ENCODE results near the gene MPRIP.

Gene MPRIP

GRCh38 chr17:17018612-17019429 is 23.4 kb upstream of the MPRIP start:
- TF ChIP-seq CREB5 (CRISPR knock-in tag; IDR thresholded peaks at IDR 0.05; ENCODE audit: low read depth), result no peak
- TF ChIP-seq GLIS3 (CRISPR knock-in tag; IDR thresholded peaks at IDR 0.05), result no peak
- no peak for TF ChIP-seq CSRNP3 (CRISPR knock-in tag; IDR thresholded peaks at IDR 0.05)
- no peak for TF ChIP-seq ISL1 (CRISPR knock-in tag; IDR thresholded peaks at IDR 0.05)
- no peak for TF ChIP-seq PATZ1 (CRISPR knock-in tag; IDR thresholded peaks at IDR 0.05; ENCODE audit: borderline replicate concordance)
- TF ChIP-seq TCF4 (CRISPR knock-in tag; IDR thresholded peaks at IDR 0.05; ENCODE audit: borderline replicate concordance), result no peak
- TF ChIP-seq OSR1 (CRISPR knock-in tag; IDR thresholded peaks at IDR 0.05), result no peak
- no peak for TF ChIP-seq ZNF565 (CRISPR knock-in tag; conservative IDR thresholded peaks at IDR 0.05; ENCODE audit: low read depth)
- TF ChIP-seq ESRRG (CRISPR knock-in tag; IDR thresholded peaks at IDR 0.05), result no peak
- TF ChIP-seq CSDC2 (CRISPR knock-in tag; IDR thresholded peaks at IDR 0.05), result no peak
- no peak for TF ChIP-seq ZFP3 (CRISPR knock-in tag; IDR thresholded peaks at IDR 0.05)
- no peak for TF ChIP-seq BACH2 (CRISPR knock-in tag; IDR thresholded peaks at IDR 0.05; ENCODE audit: borderline replicate concordance)
- no peak for TF ChIP-seq ZC3H10 (CRISPR knock-in tag; IDR thresholded peaks at IDR 0.05)
- TF ChIP-seq ARNTL (CRISPR knock-in tag; IDR thresholded peaks at IDR 0.05; ENCODE audit: borderline replicate concordance, low read depth), result no peak
- TF ChIP-seq POU6F1 (CRISPR knock-in tag; IDR thresholded peaks at IDR 0.05; ENCODE audit: borderline replicate concordance, low read depth), result no peak
- no peak for ATAC-seq

GRCh38 chr17:17019430-17019762 is 22.9 kb upstream of the MPRIP start:
- TF ChIP-seq ARNTL (CRISPR knock-in tag; IDR thresholded peaks at IDR 0.05; ENCODE audit: borderline replicate concordance, low read depth) (no peak), ZNF70 (CRISPR knock-in tag; IDR thresholded peaks at IDR 0.05) (no peak), ZFP30 (CRISPR knock-in tag; IDR thresholded peaks at IDR 0.05) (no peak), ZC3H10 (CRISPR knock-in tag; IDR thresholded peaks at IDR 0.05) (no peak), PATZ1 (CRISPR knock-in tag; IDR thresholded peaks at IDR 0.05; ENCODE audit: borderline replicate concordance) (no peak), ZNF565 (CRISPR knock-in tag; conservative IDR thresholded peaks at IDR 0.05; ENCODE audit: low read depth) (no peak), ZNF8 (CRISPR knock-in tag; IDR thresholded peaks at IDR 0.05) (no peak), TOX (CRISPR knock-in tag; IDR thresholded peaks at IDR 0.05; ENCODE audit: borderline replicate concordance) (no peak)
- ATAC-seq, result no peak

- ATAC-seq, result no peak
- no peak for TF ChIP-seq POU6F1 (CRISPR knock-in tag; IDR thresholded peaks at IDR 0.05; ENCODE audit: borderline replicate concordance, low read depth)
- no peak for TF ChIP-seq PPARA (CRISPR knock-in tag; IDR thresholded peaks at IDR 0.05; ENCODE audit: borderline replicate concordance)
- no peak for TF ChIP-seq ZFP30 (CRISPR knock-in tag; IDR thresholded peaks at IDR 0.05)
- no peak for TF ChIP-seq PATZ1 (CRISPR knock-in tag; IDR thresholded peaks at IDR 0.05; ENCODE audit: borderline replicate concordance)
- TF ChIP-seq ARNTL (CRISPR knock-in tag; IDR thresholded peaks at IDR 0.05; ENCODE audit: borderline replicate concordance, low read depth), result no peak
- TF ChIP-seq GLIS3 (CRISPR knock-in tag; IDR thresholded peaks at IDR 0.05), result no peak
- no peak for TF ChIP-seq BACH2 (CRISPR knock-in tag; IDR thresholded peaks at IDR 0.05; ENCODE audit: borderline replicate concordance)
- no peak for TF ChIP-seq CREB5 (CRISPR knock-in tag; IDR thresholded peaks at IDR 0.05; ENCODE audit: low read depth)
- TF ChIP-seq TCF4 (CRISPR knock-in tag; IDR thresholded peaks at IDR 0.05; ENCODE audit: borderline replicate concordance), result no peak
These were observed 22.3 kb upstream of the MPRIP start for GRCh38 chr17:17019891-17020456.

All from SK-N-SH treated with all-trans-retinoic acid at 6 μM for 48 hours (cell line).